Measurements from ENCODE around the gene RXRA. TPM values are rescaled to one million over a fixed set of nuclear protein-coding genes. Genes with fewer than 3 reads are reported as not detected.

RXRA gene
- total RNA-seq, 1 donor from 2014 or later, result 173 TPM

Other genes with a start within 250 kb of the RXRA start
- gene WDR5, start 190.4 kb upstream of the RXRA start, total RNA-seq, result 30.6 TPM
- 13.6 TPM for gene RNU6ATAC, start 161.9 kb upstream of the RXRA start, total RNA-seq